Fibroblast of villous mesenchyme (primary cell): ENCODE measurements around the gene ZRANB1. TPM values are rescaled to one million over a fixed set of nuclear protein-coding genes. Genes with fewer than 3 reads are reported as not detected.

Experiments
- DNase-seq: peaks from one replicate; pipeline ENCODE4 v3.0.0-alpha.2; 2010; ENCODE audit warnings: low read depth
- H3K4me3 ChIP-seq: 2 replicates; pipeline ENCODE4 v1.5.1; 2011; ENCODE audit warnings: low read depth, mild to moderate bottlenecking, low read length
- CTCF ChIP-seq: IDR thresholded peaks from 2 replicates; pipeline ENCODE4 v1.5.1; 2012; ENCODE audit warnings: low read depth, mild to moderate bottlenecking, low read length; ENCODE audit not compliant: insufficient read depth
- total RNA-seq: library from RNA; depleted of rRNA; stranded (reverse); fragments of >200 nt; gene quantifications from 2 replicates; pipeline ENCODE4 v1.2.3, GENCODE V29; 2012

The ZRANB1 gene
- total RNA-seq, 1 donor: 37.1 TPM

GRCh38 chr10:124921261-124921660 is 20.7 kb upstream of the ZRANB1 start:
- DNase-seq: no peak
- no peak for TF ChIP-seq CTCF

GRCh38 chr10:124923684-124924083 is 18.2 kb upstream of the ZRANB1 start:
- no peak for TF ChIP-seq CTCF
- H3K4me3 ChIP-seq: no peak overlapping the region
- DNase-seq: no peak

More at GRCh38 chr10:124921261-124921660, 20.7 kb upstream of the ZRANB1 start:
- H3K4me3 ChIP-seq: no peak overlapping the region

- H3K4me3 ChIP-seq: no peak overlapping the region
- no peak for TF ChIP-seq CTCF
- DNase-seq: no peak
These were observed 15.4 kb upstream of the ZRANB1 start for GRCh38 chr10:124926548-124926947.

GRCh38 chr10:124928087-124928486 is 13.8 kb upstream of the ZRANB1 start:
- no peak for DNase-seq
- TF ChIP-seq CTCF: no peak
- H3K4me3 ChIP-seq: no peak overlapping the region

- TF ChIP-seq CTCF: no peak
- H3K4me3 ChIP-seq: no peak overlapping the region
- no peak for DNase-seq
These were observed 13.4 kb upstream of the ZRANB1 start for GRCh38 chr10:124928545-124928944.

- no peak overlapping the region for H3K4me3 ChIP-seq
- TF ChIP-seq CTCF: no peak
- DNase-seq: no peak
These were observed 6.0 kb upstream of the ZRANB1 start for GRCh38 chr10:124935946-124936345.

GRCh38 chr10:124936813-124937212 is 5.1 kb upstream of the ZRANB1 start:
- DNase-seq: no peak
- no peak overlapping the region for H3K4me3 ChIP-seq
- no peak for TF ChIP-seq CTCF
